ENCODE results near the gene DAGLA. TPM values are rescaled to one million over a fixed set of nuclear protein-coding genes. Genes with fewer than 3 reads are reported as not detected.

The DAGLA gene
- total and polyA plus RNA-seq, 2 of the 13 experiments (the other 11 are each of a cell fraction or from before 2014, with no cell fraction given): 2.6 to 3.9 TPM

DNA sequence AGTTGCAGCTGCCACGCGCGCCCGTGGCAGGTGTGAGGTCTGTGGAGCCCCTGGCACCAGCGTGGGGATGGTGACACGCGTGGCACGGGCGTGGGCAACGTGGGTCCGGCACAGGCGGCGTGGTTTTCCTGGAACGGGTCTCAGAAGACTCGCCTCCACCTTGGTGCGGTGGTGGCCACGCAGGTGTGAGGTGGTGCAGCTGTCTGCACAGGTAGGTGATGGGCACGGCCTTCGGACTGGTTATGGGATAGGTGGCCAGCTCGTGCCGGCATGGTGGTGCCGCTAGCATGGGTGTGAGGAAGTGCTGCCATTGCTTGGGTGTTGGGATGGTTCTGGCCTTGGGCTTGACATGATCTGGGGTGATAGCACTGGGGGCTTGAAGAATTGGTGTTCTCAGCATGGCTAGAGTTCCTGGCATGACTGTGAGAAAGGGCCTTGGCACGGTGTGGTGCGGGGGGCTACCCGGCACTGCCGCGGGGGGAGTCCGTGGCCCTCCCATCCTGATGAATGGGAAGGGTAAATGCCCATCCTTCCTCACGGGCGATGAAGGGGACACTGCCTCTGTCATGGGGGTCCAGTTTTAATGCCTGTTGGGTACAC, 531 bp downstream of the DAGLA start (continued):
- TF ChIP-seq, protein P1, sequence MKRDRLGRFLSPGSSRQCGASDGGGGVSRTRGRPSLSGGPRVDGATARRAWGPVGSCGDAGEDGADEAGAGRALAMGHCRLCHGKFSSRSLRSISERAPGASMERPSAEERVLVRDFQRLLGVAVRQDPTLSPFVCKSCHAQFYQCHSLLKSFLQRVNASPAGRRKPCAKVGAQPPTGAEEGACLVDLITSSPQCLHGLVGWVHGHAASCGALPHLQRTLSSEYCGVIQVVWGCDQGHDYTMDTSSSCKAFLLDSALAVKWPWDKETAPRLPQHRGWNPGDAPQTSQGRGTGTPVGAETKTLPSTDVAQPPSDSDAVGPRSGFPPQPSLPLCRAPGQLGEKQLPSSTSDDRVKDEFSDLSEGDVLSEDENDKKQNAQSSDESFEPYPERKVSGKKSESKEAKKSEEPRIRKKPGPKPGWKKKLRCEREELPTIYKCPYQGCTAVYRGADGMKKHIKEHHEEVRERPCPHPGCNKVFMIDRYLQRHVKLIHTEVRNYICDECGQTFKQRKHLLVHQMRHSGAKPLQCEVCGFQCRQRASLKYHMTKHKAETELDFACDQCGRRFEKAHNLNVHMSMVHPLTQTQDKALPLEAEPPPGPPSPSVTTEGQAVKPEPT (CRISPR knock-in tag; IDR thresholded peaks at IDR 0.05; ENCODE audit: low read depth): no peak
- TF ChIP-seq NFIB (CRISPR knock-in tag; IDR thresholded peaks at IDR 0.05; ENCODE audit: borderline replicate concordance): no peak
- no peak for TF ChIP-seq TRIM24 (CRISPR knock-in tag; IDR thresholded peaks at IDR 0.05)
- 0 out of 2 replicates have a peak, but pooled peaks have one; percentile 42 for TF ChIP-seq MEIS1 (CRISPR knock-in tag; IDR thresholded peaks at IDR 0.05; ENCODE audit: borderline replicate concordance)
- TF ChIP-seq, protein P2, sequence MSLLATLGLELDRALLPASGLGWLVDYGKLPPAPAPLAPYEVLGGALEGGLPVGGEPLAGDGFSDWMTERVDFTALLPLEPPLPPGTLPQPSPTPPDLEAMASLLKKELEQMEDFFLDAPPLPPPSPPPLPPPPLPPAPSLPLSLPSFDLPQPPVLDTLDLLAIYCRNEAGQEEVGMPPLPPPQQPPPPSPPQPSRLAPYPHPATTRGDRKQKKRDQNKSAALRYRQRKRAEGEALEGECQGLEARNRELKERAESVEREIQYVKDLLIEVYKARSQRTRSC (CRISPR knock-in tag; IDR thresholded peaks at IDR 0.05; ENCODE audit: low read depth): no peak
- TF ChIP-seq TRIM22 (IDR thresholded peaks at IDR 0.05): no peak
- TF ChIP-seq, protein P3, sequence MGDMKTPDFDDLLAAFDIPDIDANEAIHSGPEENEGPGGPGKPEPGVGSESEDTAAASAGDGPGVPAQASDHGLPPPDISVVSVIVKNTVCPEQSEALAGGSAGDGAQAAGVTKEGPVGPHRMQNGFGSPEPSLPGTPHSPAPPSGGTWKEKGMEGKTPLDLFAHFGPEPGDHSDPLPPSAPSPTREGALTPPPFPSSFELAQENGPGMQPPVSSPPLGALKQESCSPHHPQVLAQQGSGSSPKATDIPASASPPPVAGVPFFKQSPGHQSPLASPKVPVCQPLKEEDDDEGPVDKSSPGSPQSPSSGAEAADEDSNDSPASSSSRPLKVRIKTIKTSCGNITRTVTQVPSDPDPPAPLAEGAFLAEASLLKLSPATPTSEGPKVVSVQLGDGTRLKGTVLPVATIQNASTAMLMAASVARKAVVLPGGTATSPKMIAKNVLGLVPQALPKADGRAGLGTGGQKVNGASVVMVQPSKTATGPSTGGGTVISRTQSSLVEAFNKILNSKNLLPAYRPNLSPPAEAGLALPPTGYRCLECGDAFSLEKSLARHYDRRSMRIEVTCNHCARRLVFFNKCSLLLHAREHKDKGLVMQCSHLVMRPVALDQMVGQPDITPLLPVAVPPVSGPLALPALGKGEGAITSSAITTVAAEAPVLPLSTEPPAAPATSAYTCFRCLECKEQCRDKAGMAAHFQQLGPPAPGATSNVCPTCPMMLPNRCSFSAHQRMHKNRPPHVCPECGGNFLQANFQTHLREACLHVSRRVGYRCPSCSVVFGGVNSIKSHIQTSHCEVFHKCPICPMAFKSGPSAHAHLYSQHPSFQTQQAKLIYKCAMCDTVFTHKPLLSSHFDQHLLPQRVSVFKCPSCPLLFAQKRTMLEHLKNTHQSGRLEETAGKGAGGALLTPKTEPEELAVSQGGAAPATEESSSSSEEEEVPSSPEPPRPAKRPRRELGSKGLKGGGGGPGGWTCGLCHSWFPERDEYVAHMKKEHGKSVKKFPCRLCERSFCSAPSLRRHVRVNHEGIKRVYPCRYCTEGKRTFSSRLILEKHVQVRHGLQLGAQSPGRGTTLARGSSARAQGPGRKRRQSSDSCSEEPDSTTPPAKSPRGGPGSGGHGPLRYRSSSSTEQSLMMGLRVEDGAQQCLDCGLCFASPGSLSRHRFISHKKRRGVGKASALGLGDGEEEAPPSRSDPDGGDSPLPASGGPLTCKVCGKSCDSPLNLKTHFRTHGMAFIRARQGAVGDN (CRISPR knock-in tag; IDR thresholded peaks at IDR 0.05): peak; percentile 50
- 0 out of 2 replicates have a peak, but pooled peaks have one; percentile 0 for TF ChIP-seq HDAC1 (CRISPR knock-in tag; IDR thresholded peaks at IDR 0.05)
- TF ChIP-seq, protein P4, sequence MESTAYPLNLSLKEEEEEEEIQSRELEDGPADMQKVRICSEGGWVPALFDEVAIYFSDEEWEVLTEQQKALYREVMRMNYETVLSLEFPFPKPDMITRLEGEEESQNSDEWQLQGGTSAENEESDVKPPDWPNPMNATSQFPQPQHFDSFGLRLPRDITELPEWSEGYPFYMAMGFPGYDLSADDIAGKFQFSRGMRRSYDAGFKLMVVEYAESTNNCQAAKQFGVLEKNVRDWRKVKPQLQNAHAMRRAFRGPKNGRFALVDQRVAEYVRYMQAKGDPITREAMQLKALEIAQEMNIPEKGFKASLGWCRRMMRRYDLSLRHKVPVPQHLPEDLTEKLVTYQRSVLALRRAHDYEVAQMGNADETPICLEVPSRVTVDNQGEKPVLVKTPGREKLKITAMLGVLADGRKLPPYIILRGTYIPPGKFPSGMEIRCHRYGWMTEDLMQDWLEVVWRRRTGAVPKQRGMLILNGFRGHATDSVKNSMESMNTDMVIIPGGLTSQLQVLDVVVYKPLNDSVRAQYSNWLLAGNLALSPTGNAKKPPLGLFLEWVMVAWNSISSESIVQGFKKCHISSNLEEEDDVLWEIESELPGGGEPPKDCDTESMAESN (CRISPR knock-in tag; conservative IDR thresholded peaks at IDR 0.05): 0 out of 2 replicates have a peak, but pooled peaks have one; percentile 32
- TF ChIP-seq EHMT2 (IDR thresholded peaks at IDR 0.05; ENCODE audit: borderline replicate concordance, low read depth, low read length): peak; percentile 68; the same call in 1 of the 2 replicates
- TF ChIP-seq DPF2 (CRISPR knock-in tag; IDR thresholded peaks at IDR 0.05; ENCODE audit: borderline replicate concordance, low read depth): no peak
- TF ChIP-seq SNRNP70 (IDR thresholded peaks at IDR 0.05; ENCODE audit: low read depth, low read length): no peak
- TF ChIP-seq HNRNPL (IDR thresholded peaks at IDR 0.05; ENCODE audit: low read depth, low read length): peak; percentile 63; the same call in 1 of the 2 replicates
- TF ChIP-seq HOXA7 (CRISPR knock-in tag; IDR thresholded peaks at IDR 0.05): no peak
- TF ChIP-seq, protein P5, sequence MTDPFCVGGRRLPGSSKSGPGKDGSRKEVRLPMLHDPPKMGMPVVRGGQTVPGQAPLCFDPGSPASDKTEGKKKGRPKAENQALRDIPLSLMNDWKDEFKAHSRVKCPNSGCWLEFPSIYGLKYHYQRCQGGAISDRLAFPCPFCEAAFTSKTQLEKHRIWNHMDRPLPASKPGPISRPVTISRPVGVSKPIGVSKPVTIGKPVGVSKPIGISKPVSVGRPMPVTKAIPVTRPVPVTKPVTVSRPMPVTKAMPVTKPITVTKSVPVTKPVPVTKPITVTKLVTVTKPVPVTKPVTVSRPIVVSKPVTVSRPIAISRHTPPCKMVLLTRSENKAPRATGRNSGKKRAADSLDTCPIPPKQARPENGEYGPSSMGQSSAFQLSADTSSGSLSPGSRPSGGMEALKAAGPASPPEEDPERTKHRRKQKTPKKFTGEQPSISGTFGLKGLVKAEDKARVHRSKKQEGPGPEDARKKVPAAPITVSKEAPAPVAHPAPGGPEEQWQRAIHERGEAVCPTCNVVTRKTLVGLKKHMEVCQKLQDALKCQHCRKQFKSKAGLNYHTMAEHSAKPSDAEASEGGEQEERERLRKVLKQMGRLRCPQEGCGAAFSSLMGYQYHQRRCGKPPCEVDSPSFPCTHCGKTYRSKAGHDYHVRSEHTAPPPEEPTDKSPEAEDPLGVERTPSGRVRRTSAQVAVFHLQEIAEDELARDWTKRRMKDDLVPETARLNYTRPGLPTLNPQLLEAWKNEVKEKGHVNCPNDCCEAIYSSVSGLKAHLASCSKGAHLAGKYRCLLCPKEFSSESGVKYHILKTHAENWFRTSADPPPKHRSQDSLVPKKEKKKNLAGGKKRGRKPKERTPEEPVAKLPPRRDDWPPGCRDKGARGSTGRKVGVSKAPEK (CRISPR knock-in tag; IDR thresholded peaks at IDR 0.05; ENCODE audit: borderline replicate concordance): no peak
